ENCODE results near the gene GNG14. TPM values are rescaled to one million over a fixed set of nuclear protein-coding genes. Genes with fewer than 3 reads are reported as not detected.
A peak's percentile ranks its signal among the peaks of the same experiment; 100 is the strongest.

Gene GNG14
- total and polyA plus RNA-seq, 2 donors (not counting 1 experiment from before 2014, with no cell fraction given) = not detected

DNA sequence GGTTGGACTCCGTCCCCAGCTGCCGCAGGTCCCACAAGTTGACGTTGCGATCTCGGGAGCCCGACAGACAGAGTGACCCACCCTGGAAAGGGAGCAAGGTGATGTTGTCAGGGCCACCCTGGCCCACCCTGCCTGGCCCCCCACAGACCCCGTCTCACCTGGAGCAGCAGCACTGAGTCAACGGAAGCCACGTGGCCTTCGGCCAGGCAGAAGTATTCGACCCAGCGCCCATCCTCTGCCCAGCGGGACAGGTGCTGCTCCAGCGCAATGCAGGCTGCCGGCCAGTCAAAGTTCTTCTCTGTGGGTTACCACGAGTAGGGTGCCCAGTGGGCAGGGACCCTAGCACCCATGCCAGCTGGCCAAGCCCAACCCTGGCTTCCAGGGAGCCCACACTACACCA is 6.8 kb downstream of the GNG14 start:
- WGBS (ENCODE audit: insufficient coverage) = 94% methylated on average over 16 of the region's 16 CpGs
- no peaks in the 10 kb centered on the region for H3K79me2 ChIP-seq (ENCODE audit: control insufficient read depth, insufficient read depth, low read length)
- peaks cover 10% of the 10 kb centered on the region for H3K4me1 Mint-ChIP-seq
- peaks cover 13 to 17% of the 10 kb centered on the region in 2 donors for H3K4me1 ChIP-seq (ENCODE audit: control insufficient read depth in 2 of 2, insufficient read depth in 2 of 2, low read length in 2 of 2)
- no peaks in the 10 kb centered on the region for H3K27me3 Mint-ChIP-seq
- H3K27ac Mint-ChIP-seq = no peak overlapping the region
- CTCF ChIA-PET = interaction anchor here (0.5 to 3.5 kb wide), 2 partner anchors 17 to 69 kb away, joined by 5 to 16 read pairs; no protein-coding TSS in a partner anchor
- H2AFZ ChIP-seq (ENCODE audit: insufficient read depth, low read depth, low read length, poor library complexity, severe bottlenecking) = no peak overlapping the region
- POLR2A ChIA-PET = interaction anchor here (0.6 to 1.4 kb wide), 2 partner anchors 13 to 28 kb away, joined by 4 to 8 read pairs; no protein-coding TSS in a partner anchor
- no peaks in the 10 kb centered on the region for H4K20me1 ChIP-seq (ENCODE audit: control insufficient read depth, insufficient read depth, low read length, poor library complexity, severe bottlenecking)
- intact Hi-C loops (cut with micrococcal nuclease) = no loop called here
- no peak overlapping the region for H3K4me3 ChIP-seq (ENCODE audit: control extremely low read depth in 1 of 5, extremely low read depth in 1 of 5, insufficient read depth in 1 of 5, low read depth in 2 of 5, low read length in 4 of 5)
- H3K27ac ChIP-seq (ENCODE audit: low read length in 2 of 2) = no peak overlapping the region
- TF ChIP-seq EZH2 (IDR thresholded peaks at IDR 0.05; ENCODE audit: borderline replicate concordance, insufficient read depth, low read depth, low read length, poor library complexity, severe bottlenecking) = no peak
- TF ChIP-seq, protein P1, sequence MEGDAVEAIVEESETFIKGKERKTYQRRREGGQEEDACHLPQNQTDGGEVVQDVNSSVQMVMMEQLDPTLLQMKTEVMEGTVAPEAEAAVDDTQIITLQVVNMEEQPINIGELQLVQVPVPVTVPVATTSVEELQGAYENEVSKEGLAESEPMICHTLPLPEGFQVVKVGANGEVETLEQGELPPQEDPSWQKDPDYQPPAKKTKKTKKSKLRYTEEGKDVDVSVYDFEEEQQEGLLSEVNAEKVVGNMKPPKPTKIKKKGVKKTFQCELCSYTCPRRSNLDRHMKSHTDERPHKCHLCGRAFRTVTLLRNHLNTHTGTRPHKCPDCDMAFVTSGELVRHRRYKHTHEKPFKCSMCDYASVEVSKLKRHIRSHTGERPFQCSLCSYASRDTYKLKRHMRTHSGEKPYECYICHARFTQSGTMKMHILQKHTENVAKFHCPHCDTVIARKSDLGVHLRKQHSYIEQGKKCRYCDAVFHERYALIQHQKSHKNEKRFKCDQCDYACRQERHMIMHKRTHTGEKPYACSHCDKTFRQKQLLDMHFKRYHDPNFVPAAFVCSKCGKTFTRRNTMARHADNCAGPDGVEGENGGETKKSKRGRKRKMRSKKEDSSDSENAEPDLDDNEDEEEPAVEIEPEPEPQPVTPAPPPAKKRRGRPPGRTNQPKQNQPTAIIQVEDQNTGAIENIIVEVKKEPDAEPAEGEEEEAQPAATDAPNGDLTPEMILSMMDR (IDR thresholded peaks at IDR 0.05) = no peak
- H3K4me3 Mint-ChIP-seq = no peak overlapping the region
- H3K9me3 Mint-ChIP-seq (ENCODE audit: insufficient read depth) = no peaks in the 10 kb centered on the region
- H3K9ac ChIP-seq (ENCODE audit: low read length) = no peak overlapping the region
- DNase-seq (no peak), ATAC-seq (ENCODE audit: low read depth) (no peak)
- H3K27me3 ChIP-seq (replicated peaks in 1 of 4; ENCODE audit: control extremely low read depth in 1 of 4, control insufficient read depth in 3 of 4, insufficient read depth in 4 of 4, low read length in 3 of 4) = no peaks in the 10 kb centered on the region
- no peaks in the 10 kb centered on the region for H3K9me3 ChIP-seq (ENCODE audit: control extremely low read depth in 1 of 3, control insufficient read depth in 2 of 3, insufficient read depth in 1 of 3, low read length in 2 of 3)
- H3K4me2 ChIP-seq (replicated peaks; ENCODE audit: low read depth, low read length, poor library complexity, severe bottlenecking) = no peak overlapping the region
- H3K36me3 ChIP-seq (replicated peaks in 1 of 2; ENCODE audit: control extremely low read depth in 1 of 2, control insufficient read depth in 1 of 2, extremely low read depth in 1 of 2, insufficient read depth in 2 of 2, low read length in 1 of 2) = no peaks in the 10 kb centered on the region

DNA sequence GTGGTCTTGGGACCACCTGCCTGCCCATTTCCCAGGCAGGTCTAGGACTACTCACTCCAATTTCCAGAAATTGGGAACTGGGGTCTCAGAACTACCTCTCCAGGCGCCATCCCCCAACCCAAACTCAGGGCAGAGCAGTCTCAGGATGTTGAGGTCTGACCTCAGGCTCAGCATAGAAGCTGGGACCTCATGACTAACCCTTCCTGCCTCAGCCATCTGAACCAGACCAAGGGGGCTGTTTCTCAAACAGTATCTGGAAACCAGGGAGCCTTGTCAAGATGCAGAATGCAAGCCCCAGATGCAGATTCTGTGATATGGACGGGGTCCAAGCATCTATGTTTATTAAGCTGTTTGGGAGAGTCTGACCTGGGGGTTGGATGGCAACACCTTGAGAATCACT is 7.3 kb downstream of the GNG14 start:
- no peaks in the 10 kb centered on the region for H3K79me2 ChIP-seq (ENCODE audit: control insufficient read depth, insufficient read depth, low read length)
- H3K27ac ChIP-seq (ENCODE audit: low read length in 2 of 2) = no peak overlapping the region
- WGBS (ENCODE audit: insufficient coverage) = 82% methylated on average over 2 of the region's 2 CpGs
- Mint-ChIP-seq H3K4me1 (peaks cover 10% of the 10 kb centered on the region), H3K27me3 (no peaks in the 10 kb centered on the region), H3K27ac (no peak overlapping the region), H3K4me3 (peak overlapping the region; percentile 41), H3K9me3 (ENCODE audit: insufficient read depth) (no peaks in the 10 kb centered on the region)
- no peak overlapping the region for H3K9ac ChIP-seq (ENCODE audit: low read length)
- no peaks in the 10 kb centered on the region for H3K9me3 ChIP-seq (ENCODE audit: control extremely low read depth in 1 of 3, control insufficient read depth in 2 of 3, insufficient read depth in 1 of 3, low read length in 2 of 3)
- H3K4me3 ChIP-seq (ENCODE audit: control extremely low read depth in 1 of 5, extremely low read depth in 1 of 5, insufficient read depth in 1 of 5, low read depth in 2 of 5, low read length in 4 of 5) = no peak overlapping the region
- intact Hi-C loops (cut with micrococcal nuclease) = no loop called here
- ATAC-seq (ENCODE audit: low read depth) (no peak), DNase-seq (no peak)
- ChIA-PET CTCF (interaction anchor here (0.6 to 3.5 kb wide), 5 partner anchors 18 to 131 kb away, joined by 3 to 16 read pairs (median 4); no protein-coding TSS in a partner anchor), POLR2A (interaction anchor here (0.6 to 2.6 kb wide), 3 partner anchors 13 to 28 kb away, joined by 4 to 12 read pairs (median 8); partner anchors contain the start of gene DHPS)
- no peak overlapping the region for H3K4me2 ChIP-seq (replicated peaks; ENCODE audit: low read depth, low read length, poor library complexity, severe bottlenecking)
- no peaks in the 10 kb centered on the region for H4K20me1 ChIP-seq (ENCODE audit: control insufficient read depth, insufficient read depth, low read length, poor library complexity, severe bottlenecking)
- no peak overlapping the region for H2AFZ ChIP-seq (ENCODE audit: insufficient read depth, low read depth, low read length, poor library complexity, severe bottlenecking)
- H3K36me3 ChIP-seq (replicated peaks in 1 of 2; ENCODE audit: control extremely low read depth in 1 of 2, control insufficient read depth in 1 of 2, extremely low read depth in 1 of 2, insufficient read depth in 2 of 2, low read length in 1 of 2) = no peaks in the 10 kb centered on the region
- H3K4me1 ChIP-seq (ENCODE audit: control insufficient read depth in 2 of 2, insufficient read depth in 2 of 2, low read length in 2 of 2) = peaks cover 13 to 17% of the 10 kb centered on the region in 2 donors
- TF ChIP-seq, protein P1 (IDR thresholded peaks at IDR 0.05) = no peak
- TF ChIP-seq EZH2 (IDR thresholded peaks at IDR 0.05; ENCODE audit: borderline replicate concordance, insufficient read depth, low read depth, low read length, poor library complexity, severe bottlenecking) = no peak
- H3K27me3 ChIP-seq (replicated peaks in 1 of 4; ENCODE audit: control extremely low read depth in 1 of 4, control insufficient read depth in 3 of 4, insufficient read depth in 4 of 4, low read length in 3 of 4) = no peaks in the 10 kb centered on the region

Data from B cell (primary cell).